B cell (primary cell): ENCODE measurements around the gene ZFP1. TPM values are rescaled to one million over a fixed set of nuclear protein-coding genes. Genes with fewer than 3 reads are reported as not detected.

Source experiments
- ATAC-seq: fragments of 200-7000 bp; cut with Tn5 transposase; one replicate; pipeline ENCODE4 v1.10.0; 2021; ENCODE audit warnings: low read depth, mild to moderate bottlenecking, moderate number of reproducible peaks, moderate library complexity
- CTCF ChIA-PET: fragments of 350-600 bp; sonication (Branson Sonifier 250); formaldehyde crosslinking; loops from one replicate; lab custom pipeline; 2021; ENCODE audit warnings: antibody characterized with exemption, inconsistent platforms; lab: Charles Lee
- POLR2A ChIA-PET: fragments of 350-600 bp; sonication (Branson Sonifier 250); formaldehyde crosslinking; loops from one replicate; lab custom pipeline; 2021; ENCODE audit warnings: antibody characterized with exemption; lab: Charles Lee
- DNase-seq: peaks from one replicate; pipeline ENCODE4 v3.0.0; 2013
- H2AFZ ChIP-seq: 2 replicates; pipeline ENCODE4 v1.6.1; 2012; ENCODE audit warnings: mild to moderate bottlenecking, low read depth, low read length; ENCODE audit not compliant: insufficient read depth, poor library complexity, severe bottlenecking
- H3K27ac ChIP-seq, 2 donors: 1 replicate in 1 of 2; 2 replicates in 1 of 2; pipeline ENCODE4 v1.5.1; 2012 to 2013; ENCODE audit warnings: low read length in 2 of 2, mild to moderate bottlenecking in 2 of 2, moderate library complexity in 1 of 2
- H3K27me3 ChIP-seq, 4 experiments: fragments of 200-600 bp in 1 of 4; sonication (generic) in 1 of 4; replicated peaks in 1 of 4; 1 replicate in 2 of 4; 2 replicates in 2 of 4; pipeline versions ENCODE4 v1.6.1 to v1.7.0; 2013 to 2016; ENCODE audit warnings: low read length in 3 of 4, mild to moderate bottlenecking in 2 of 4, mixed read lengths in 1 of 4, moderate library complexity in 1 of 4; ENCODE audit not compliant: insufficient read depth in 4 of 4, control insufficient read depth in 3 of 4; ENCODE audit errors: control extremely low read depth in 1 of 4
- H3K36me3 ChIP-seq, 2 experiments: replicated peaks in 1 of 2; 1 replicate in 1 of 2; 2 replicates in 1 of 2; pipeline versions ENCODE4 v1.6.1 to v1.7.1; 2013; ENCODE audit warnings: low read length in 1 of 2; ENCODE audit not compliant: insufficient read depth in 2 of 2, control insufficient read depth in 1 of 2; ENCODE audit errors: control extremely low read depth in 1 of 2, extremely low read depth in 1 of 2
- H3K4me1 ChIP-seq, 2 donors: fragments of 200-600 bp in 1 of 2; sonication (generic) in 1 of 2; 1 replicate in 1 of 2; 2 replicates in 1 of 2; pipeline versions ENCODE4 v1.5.1 to v1.6.1; 2013 to 2017; ENCODE audit warnings: low read length in 2 of 2; ENCODE audit not compliant: control insufficient read depth in 2 of 2, insufficient read depth in 2 of 2
- H3K4me2 ChIP-seq: replicated peaks from 2 replicates; pipeline ENCODE3; 2012; ENCODE audit warnings: mild to moderate bottlenecking, low read depth, low read length; ENCODE audit not compliant: poor library complexity, severe bottlenecking
- H3K4me3 ChIP-seq, 5 experiments: fragments of 200-600 bp in 1 of 5; sonication (generic) in 1 of 5; 1 replicate in 3 of 5; 2 replicates in 2 of 5; pipeline versions ENCODE4 v1.5.1 to v1.7.0; 2011 to 2016; ENCODE audit warnings: low read length in 4 of 5, mild to moderate bottlenecking in 4 of 5, low read depth in 2 of 5, control low read depth in 1 of 5, moderate library complexity in 1 of 5; ENCODE audit not compliant: insufficient read depth in 1 of 5; ENCODE audit errors: control extremely low read depth in 1 of 5, extremely low read depth in 1 of 5
- H3K79me2 ChIP-seq: fragments of 200-600 bp; sonication (generic); one replicate; pipeline ENCODE4 v1.6.0; 2016; ENCODE audit warnings: low read length; ENCODE audit not compliant: control insufficient read depth, insufficient read depth
- H3K9ac ChIP-seq: fragments of 200-600 bp; sonication (generic); 2 replicates; pipeline ENCODE4 v1.6.1; 2017; ENCODE audit warnings: mild to moderate bottlenecking, low read length, moderate library complexity
- H3K9me3 ChIP-seq, 3 donors: one replicate each; pipeline versions ENCODE4 v1.6.1 to v1.7.1; 2013; ENCODE audit warnings: low read length in 2 of 3; ENCODE audit not compliant: control insufficient read depth in 2 of 3, insufficient read depth in 1 of 3; ENCODE audit errors: control extremely low read depth in 1 of 3
- H4K20me1 ChIP-seq: 2 replicates; pipeline ENCODE4 v1.6.0; 2012; ENCODE audit warnings: mild to moderate bottlenecking, low read length; ENCODE audit not compliant: insufficient read depth, control insufficient read depth, poor library complexity, severe bottlenecking
- H3K27ac Mint-ChIP-seq: one replicate; pipeline ENCODE4 v1.8.0; 2021; ENCODE audit warnings: mixed read lengths
- H3K27me3 Mint-ChIP-seq: one replicate; pipeline ENCODE4 v1.8.0; 2021; ENCODE audit warnings: mixed read lengths
- H3K4me1 Mint-ChIP-seq: one replicate; pipeline ENCODE4 v1.8.0; 2021; ENCODE audit warnings: mixed read lengths
- H3K4me3 Mint-ChIP-seq: one replicate; pipeline ENCODE4 v1.8.0; 2021; ENCODE audit warnings: mixed read lengths
- H3K9me3 Mint-ChIP-seq: one replicate; pipeline ENCODE4 v1.8.0; 2022; ENCODE audit warnings: mixed read lengths; ENCODE audit not compliant: insufficient read depth
- EZH2 ChIP-seq: IDR thresholded peaks from 2 replicates; pipeline ENCODE4 v1.6.1; 2012; ENCODE audit warnings: borderline replicate concordance, low read depth, mild to moderate bottlenecking, moderate library complexity, low read length; ENCODE audit not compliant: insufficient read depth, poor library complexity, severe bottlenecking
- WGBS: methylation state at CpG from one replicate; pipeline ENCODE4 v1.1.5; 2013; ENCODE audit warnings: missing lambda C conversion rate; ENCODE audit not compliant: insufficient coverage; 5-methylcytosine and 5-hydroxymethylcytosine counted together
- intact Hi-C: fragments of 100-400 bp; cut with micrococcal nuclease; formaldehyde crosslinking; loops from one replicate; pipeline ENCODE4 v1.10.0; 2022
- polyA plus RNA-seq: library from polyadenylated mRNA; depleted of rRNA; stranded (reverse); fragments of >200 nt; gene quantifications from 2 replicates; pipeline ENCODE4 v1.2.3, GENCODE V29; 2012
- total RNA-seq, 2 donors: library from RNA; stranded (reverse); fragments of 120-200 nt in 1 of 2; gene quantifications; 1 replicate in 1 of 2; 2 replicates in 1 of 2; pipeline versions ENCODE4 v1.2.3 to v1.2.4, GENCODE V29; 2013 to 2022
- TF ChIP-seq, protein P1 (sequence below): fragments of 200-600 bp; IDR thresholded peaks from one replicate; pipeline ENCODE4 v1.8.0; 2022; ENCODE audit warnings: antibody characterized with exemption, mild to moderate bottlenecking

The ZFP1 gene
- total and polyA plus RNA-seq, 2 donors (not counting 1 experiment from before 2014, with no cell fraction given) = 3.4 to 13.4 TPM

DNA sequence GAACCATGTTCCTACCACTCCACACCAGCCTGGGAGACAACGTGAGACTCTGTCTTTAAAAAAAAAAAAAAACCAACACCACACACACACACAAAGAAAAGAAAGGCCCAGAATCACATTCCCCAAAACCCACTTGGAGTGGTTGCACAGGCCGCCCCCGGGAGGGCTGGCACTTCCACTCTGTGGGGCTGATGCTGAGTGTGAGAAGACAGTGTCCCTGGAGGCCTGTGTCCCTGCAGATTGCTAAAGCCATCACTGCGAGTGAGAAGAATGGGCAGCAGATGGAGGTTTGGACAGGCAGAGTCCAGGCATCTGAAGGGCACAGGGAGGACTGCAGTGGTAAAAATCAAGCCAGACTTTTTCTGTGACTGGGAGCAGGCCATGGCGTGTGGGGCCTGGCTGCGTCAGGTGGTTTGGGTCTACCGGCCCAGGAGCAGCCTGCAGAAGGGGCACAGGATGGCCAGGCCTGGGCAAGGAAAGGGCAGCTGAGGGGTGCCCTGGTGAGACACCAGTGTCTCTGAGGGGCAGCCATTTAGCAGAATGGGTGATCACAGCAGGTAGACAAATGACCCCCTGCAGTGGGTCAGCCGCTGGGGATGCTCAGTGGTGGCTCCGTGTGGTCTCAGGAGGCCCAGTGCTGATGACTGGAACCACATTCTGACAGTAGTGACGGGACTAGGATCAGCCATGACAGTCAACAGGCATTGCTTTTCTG lies 45.6 kb downstream of the ZFP1 start:
- Histone ChIP-seq H3K4me3 (no peak overlapping the region), H4K20me1 (no peaks in the 10 kb centered on the region), H3K4me2 (no peak overlapping the region), H3K36me3 (no peaks in the 10 kb centered on the region), H3K9ac (no peak overlapping the region), H3K9me3 (peaks cover 0 to 2% (median 0%) of the 10 kb centered on the region in 3 donors), H3K4me1 (peaks cover 0 to 2% of the 10 kb centered on the region in 2 donors), H2AFZ (no peak overlapping the region), H3K79me2 (no peaks in the 10 kb centered on the region), H3K27ac (no peak overlapping the region), H3K27me3 (peaks cover 0 to 36% (median 7%) of the 10 kb centered on the region in 4 experiments)
- TF ChIP-seq, protein P1, sequence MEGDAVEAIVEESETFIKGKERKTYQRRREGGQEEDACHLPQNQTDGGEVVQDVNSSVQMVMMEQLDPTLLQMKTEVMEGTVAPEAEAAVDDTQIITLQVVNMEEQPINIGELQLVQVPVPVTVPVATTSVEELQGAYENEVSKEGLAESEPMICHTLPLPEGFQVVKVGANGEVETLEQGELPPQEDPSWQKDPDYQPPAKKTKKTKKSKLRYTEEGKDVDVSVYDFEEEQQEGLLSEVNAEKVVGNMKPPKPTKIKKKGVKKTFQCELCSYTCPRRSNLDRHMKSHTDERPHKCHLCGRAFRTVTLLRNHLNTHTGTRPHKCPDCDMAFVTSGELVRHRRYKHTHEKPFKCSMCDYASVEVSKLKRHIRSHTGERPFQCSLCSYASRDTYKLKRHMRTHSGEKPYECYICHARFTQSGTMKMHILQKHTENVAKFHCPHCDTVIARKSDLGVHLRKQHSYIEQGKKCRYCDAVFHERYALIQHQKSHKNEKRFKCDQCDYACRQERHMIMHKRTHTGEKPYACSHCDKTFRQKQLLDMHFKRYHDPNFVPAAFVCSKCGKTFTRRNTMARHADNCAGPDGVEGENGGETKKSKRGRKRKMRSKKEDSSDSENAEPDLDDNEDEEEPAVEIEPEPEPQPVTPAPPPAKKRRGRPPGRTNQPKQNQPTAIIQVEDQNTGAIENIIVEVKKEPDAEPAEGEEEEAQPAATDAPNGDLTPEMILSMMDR = no peak
- no peak for TF ChIP-seq EZH2
- Mint-ChIP-seq H3K4me1 (no peaks in the 10 kb centered on the region), H3K27me3 (peaks cover 39% of the 10 kb centered on the region), H3K9me3 (no peaks in the 10 kb centered on the region), H3K4me3 (no peak overlapping the region), H3K27ac (no peak overlapping the region)
- WGBS = 94% methylated on average over 9 of the region's 10 CpGs
- ChIA-PET POLR2A (interaction anchor here (0.6 kb wide), 1 partner anchor 293 kb away, joined by 3 read pairs; no protein-coding TSS in a partner anchor), CTCF (no interaction called here)
- ATAC-seq (no peak), DNase-seq (no peak)
- intact Hi-C loops = no loop called here
